HepG2 (cell line): ENCODE results near the gene SSBP4. TPM values are rescaled to one million over a fixed set of nuclear protein-coding genes. Genes with fewer than 3 reads are reported as not detected.

Experiments used
- ARID2 ChIP-seq: sonication (generic); formaldehyde crosslinking; IDR thresholded peaks from 2 replicates; pipeline ENCODE4 v1.8.1; 2022; ENCODE audit warnings: mild to moderate bottlenecking, missing genetic modification reagents, borderline replicate concordance
- BRCA1 ChIP-seq: sonication (generic); formaldehyde crosslinking; IDR thresholded peaks from 2 replicates; pipeline ENCODE4 v1.4.0; 2020; ENCODE audit warnings: missing genetic modification reagents
- CC2D1A ChIP-seq: sonication (generic); formaldehyde crosslinking; IDR thresholded peaks from 2 replicates; pipeline ENCODE4 v1.8.1; 2023; ENCODE audit warnings: mild to moderate bottlenecking, missing genetic modification reagents
- EEA1 ChIP-seq: sonication (generic); formaldehyde crosslinking; IDR thresholded peaks from 2 replicates; pipeline ENCODE4 v1.5.1; 2020; ENCODE audit warnings: mild to moderate bottlenecking, missing genetic modification reagents, borderline replicate concordance
- ELF4 ChIP-seq: sonication (generic); formaldehyde crosslinking; IDR thresholded peaks from 2 replicates; pipeline ENCODE4 v1.5.0; 2020; ENCODE audit warnings: missing genetic modification reagents, mild to moderate bottlenecking, moderate library complexity, borderline replicate concordance
- FOXO4 ChIP-seq: sonication (generic); formaldehyde crosslinking; conservative IDR thresholded peaks from 2 replicates; pipeline ENCODE4 v1.8.1; 2023; ENCODE audit warnings: missing genetic modification reagents
- FOXP1 ChIP-seq, 2 experiments: fragments of 450-650 bp in 1 of 2; IDR thresholded peaks; 2 replicates each; pipeline ENCODE4 v1.6.1; 2017 to 2018; ENCODE audit warnings: antibody characterized with exemption in 1 of 2
- KDM2A ChIP-seq: sonication (generic); formaldehyde crosslinking; IDR thresholded peaks from 2 replicates; pipeline ENCODE4 v1.4.0; 2020; ENCODE audit warnings: low read depth, missing genetic modification reagents, borderline replicate concordance
- MAFG ChIP-seq: sonication (generic); formaldehyde crosslinking; IDR thresholded peaks from 2 replicates; pipeline ENCODE4 v1.5.1; 2020; ENCODE audit warnings: mild to moderate bottlenecking, missing genetic modification reagents
- MXI1 ChIP-seq: IDR thresholded peaks from 3 replicates; pipeline ENCODE4 v1.6.1; 2012; ENCODE audit warnings: low read depth, low read length, inconsistent platforms, borderline replicate concordance
- NAIF1 ChIP-seq: sonication (generic); formaldehyde crosslinking; IDR thresholded peaks from 2 replicates; pipeline ENCODE4 v1.5.0; 2020; ENCODE audit warnings: mild to moderate bottlenecking, missing genetic modification reagents, borderline replicate concordance
- NCOA1 ChIP-seq: sonication (generic); formaldehyde crosslinking; IDR thresholded peaks from 2 replicates; pipeline ENCODE4 v1.9.0; 2021; ENCODE audit warnings: missing genetic modification reagents
- NFATC3 ChIP-seq: sonication (generic); formaldehyde crosslinking; IDR thresholded peaks from 2 replicates; pipeline ENCODE4 v1.5.1; 2020; ENCODE audit warnings: mild to moderate bottlenecking, missing genetic modification reagents
- POLR2A ChIP-seq, 2 experiments: IDR thresholded peaks; 2 replicates each; pipeline ENCODE4 v1.6.1; 2011; ENCODE audit warnings: low read depth in 2 of 2, low read length in 2 of 2, mild to moderate bottlenecking in 1 of 2, moderate library complexity in 1 of 2; ENCODE audit not compliant: insufficient read depth in 1 of 2
- PTBP1 ChIP-seq: fragments of 200-400 bp; formaldehyde crosslinking; IDR thresholded peaks from 2 replicates; pipeline ENCODE4 v1.6.1; 2018; ENCODE audit warnings: low read length, low read depth; ENCODE audit not compliant: poor library complexity, severe bottlenecking
- RCOR2 ChIP-seq: IDR thresholded peaks from 2 replicates; pipeline ENCODE4 v1.6.1; 2016; ENCODE audit warnings: missing biosample characterization, missing genetic modification reagents
- SCMH1 ChIP-seq: sonication (generic); formaldehyde crosslinking; IDR thresholded peaks from 2 replicates; pipeline ENCODE4 v1.9.0; 2021; ENCODE audit warnings: missing genetic modification reagents, mild to moderate bottlenecking, borderline replicate concordance
- SKIL ChIP-seq: sonication (generic); formaldehyde crosslinking; IDR thresholded peaks from 2 replicates; pipeline ENCODE4 v1.8.0; 2022; ENCODE audit warnings: missing genetic modification reagents, mild to moderate bottlenecking, moderate library complexity, borderline replicate concordance
- SRSF1 ChIP-seq: fragments of 200-400 bp; formaldehyde crosslinking; optimal IDR thresholded peaks from 2 replicates; pipeline ENCODE3; 2017; ENCODE audit warnings: mild to moderate bottlenecking, low read depth, low read length, moderate library complexity
- TFAP4 ChIP-seq: sonication (generic); IDR thresholded peaks from 2 replicates; pipeline ENCODE4 v1.6.1; 2016; ENCODE audit warnings: low read depth, borderline replicate concordance
- TRIM24 ChIP-seq: sonication (generic); formaldehyde crosslinking; IDR thresholded peaks from 2 replicates; pipeline ENCODE4 v1.8.0; 2022; ENCODE audit warnings: mild to moderate bottlenecking, missing genetic modification reagents
- ZNF160 ChIP-seq: sonication (generic); formaldehyde crosslinking; IDR thresholded peaks from 2 replicates; pipeline ENCODE4 v1.8.0; 2022; ENCODE audit warnings: mild to moderate bottlenecking, inconsistent platforms, missing genetic modification reagents
- ZNF317 ChIP-seq: sonication (generic); formaldehyde crosslinking; IDR thresholded peaks from 2 replicates; pipeline ENCODE4 v1.5.0; 2020; ENCODE audit warnings: mild to moderate bottlenecking, missing genetic modification reagents
- ZNF326 ChIP-seq: sonication (generic); formaldehyde crosslinking; IDR thresholded peaks from 2 replicates; pipeline ENCODE4 v1.4.0; 2020; ENCODE audit warnings: missing genetic modification reagents, borderline replicate concordance
- ZNF552 ChIP-seq: sonication (generic); formaldehyde crosslinking; IDR thresholded peaks from 2 replicates; pipeline ENCODE4 v1.9.0; 2022; ENCODE audit warnings: missing genetic modification reagents, mild to moderate bottlenecking, borderline replicate concordance
- ZNF570 ChIP-seq: sonication (generic); formaldehyde crosslinking; IDR thresholded peaks from 2 replicates; pipeline ENCODE4 v1.4.0; 2020; ENCODE audit warnings: mild to moderate bottlenecking, missing genetic modification reagents, borderline replicate concordance
- ZNF761 ChIP-seq: sonication (generic); formaldehyde crosslinking; conservative IDR thresholded peaks from 2 replicates; pipeline ENCODE4 v1.4.0; 2020; ENCODE audit warnings: mild to moderate bottlenecking, missing genetic modification reagents
- ZNF773 ChIP-seq: sonication (generic); formaldehyde crosslinking; IDR thresholded peaks from 2 replicates; pipeline ENCODE4 v1.4.0; 2020; ENCODE audit warnings: missing genetic modification reagents, borderline replicate concordance
- polyA plus RNA-seq, 8 experiments: library from polyadenylated mRNA; depleted of rRNA in 3 of 8; stranded (reverse) in 7 of 8; unstranded in 1 of 8; fragments of >200 nt; fragmentation: Illumina TruSeq in 4 of 8; extraction: Trizol in 4 of 8; gene quantifications; 2 replicates each; pipeline versions ENCODE4 v1.2.1 to v1.2.3, GENCODE V29; 2011 to 2016; ENCODE audit warnings: low read depth in 4 of 8, missing spikeins in 1 of 8, mixed read lengths in 1 of 8; ENCODE audit not compliant: insufficient read depth in 1 of 8
- total RNA-seq, 5 experiments: library from RNA; depleted of rRNA; stranded (reverse); fragments of >200 nt; fragmentation: Illumina TruSeq; extraction: Trizol; gene quantifications; 2 replicates each; pipeline ENCODE4 v1.2.3, GENCODE V29; 2016; ENCODE audit warnings: low read depth in 1 of 5

The SSBP4 gene
- total and polyA plus RNA-seq, 2 of the 13 experiments (the other 11 are each of a cell fraction or from before 2014, with no cell fraction given): 20.8 to 39.5 TPM

- peak; percentile 48; the same call in 1 of the 2 replicates for TF ChIP-seq ARID2
- TF ChIP-seq SCMH1: no peak
- no peak for TF ChIP-seq ZNF160 (CRISPR knock-in tag)
- no peak for TF ChIP-seq ZNF326 (CRISPR knock-in tag)
- TF ChIP-seq BRCA1 (CRISPR knock-in tag): no peak
- TF ChIP-seq POLR2A (IDR thresholded peaks at IDR 0.05; ENCODE audit: insufficient read depth in 1 of 2, low read depth in 2 of 2, low read length in 2 of 2): no peak
- TF ChIP-seq RCOR2 (CRISPR knock-in tag): no peak
- TF ChIP-seq PTBP1: no peak
- no peak; the same call in 1 of the 2 replicates for TF ChIP-seq NAIF1
- no peak for TF ChIP-seq MAFG
- TF ChIP-seq ZNF761 (CRISPR knock-in tag): no peak
- TF ChIP-seq EEA1 (CRISPR knock-in tag): no peak
- no peak for TF ChIP-seq TRIM24 (CRISPR knock-in tag)
- TF ChIP-seq TFAP4: no peak
- TF ChIP-seq CC2D1A (CRISPR knock-in tag): no peak
- no peak for TF ChIP-seq FOXP1 (IDR thresholded peaks at IDR 0.05)
- TF ChIP-seq FOXP1 (CRISPR knock-in tag; IDR thresholded peaks at IDR 0.05): no peak
- TF ChIP-seq SKIL (CRISPR knock-in tag): 0 out of 2 replicates have a peak, but pooled peaks have one; percentile 33
- no peak for TF ChIP-seq ZNF317
- no peak for TF ChIP-seq SRSF1
- no peak for TF ChIP-seq NFATC3 (CRISPR knock-in tag)
- TF ChIP-seq ZNF552 (CRISPR knock-in tag): peak; percentile 83; the same call in 1 of the 2 replicates
- TF ChIP-seq FOXO4 (CRISPR knock-in tag): no peak
- no peak for TF ChIP-seq MXI1
- no peak for TF ChIP-seq ELF4 (CRISPR knock-in tag)
- TF ChIP-seq NCOA1 (CRISPR knock-in tag): no peak
- peak; percentile 13; the same call in 1 of the 2 replicates for TF ChIP-seq ZNF773
- TF ChIP-seq KDM2A (CRISPR knock-in tag): no peak; the same call in 1 of the 2 replicates
- TF ChIP-seq ZNF570: no peak
Measured at GRCh38 chr19:18396471-18397241, 22.5 kb upstream of the SSBP4 start (continued).
